GM21717 (cell line): Measurements from ENCODE around the gene RPAP2.
"Not testable (repeated sequence)": the region's sequence is repeated elsewhere in the genome, so short reads cannot be mapped to it uniquely, and the experiment has no call there.

Experiments used
- ATAC-seq: cut with Tn5 transposase; IDR thresholded peaks from one replicate; pipeline ENCODE4 v1.9.1; 2021; ENCODE audit warnings: mild to moderate bottlenecking, moderate library complexity; ENCODE audit not compliant: unreplicated experiment

The RPAP2 gene

GRCh38 chr1:92323473-92324453 lies 24.9 kb downstream of the RPAP2 start:
- ATAC-seq = no peak

- no peak for ATAC-seq
These were observed 25.9 kb downstream of the RPAP2 start for GRCh38 chr1:92324784-92325183.

- no peak for ATAC-seq
These were observed 27.8 kb downstream of the RPAP2 start for GRCh38 chr1:92326681-92327080.

- ATAC-seq = no peak
These were observed 28.9 kb downstream of the RPAP2 start for GRCh38 chr1:92327794-92328193.

- no peak for ATAC-seq
These were observed 30.7 kb downstream of the RPAP2 start for GRCh38 chr1:92329347-92330129.

GRCh38 chr1:92333668-92334067 lies 34.8 kb downstream of the RPAP2 start:
- ATAC-seq = no peak

GRCh38 chr1:92340154-92340553 lies 41.3 kb downstream of the RPAP2 start:
- no peak for ATAC-seq

- ATAC-seq = no peak
These were observed 43.5 kb downstream of the RPAP2 start for GRCh38 chr1:92342401-92342800.

- ATAC-seq = no peak
These were observed 44.2 kb downstream of the RPAP2 start for GRCh38 chr1:92343061-92343460.

GRCh38 chr1:92346866-92347640 lies 48.2 kb downstream of the RPAP2 start:
- no peak for ATAC-seq

- ATAC-seq = no peak
These were observed 54.0 kb downstream of the RPAP2 start for GRCh38 chr1:92352856-92353255.

GRCh38 chr1:92354259-92354658 lies 55.4 kb downstream of the RPAP2 start:
- no peak for ATAC-seq

GRCh38 chr1:92356956-92357355 lies 58.1 kb downstream of the RPAP2 start:
- ATAC-seq = no peak

- ATAC-seq = not testable (repeated sequence)
These were observed 60.5 kb downstream of the RPAP2 start for GRCh38 chr1:92359382-92359781.

GRCh38 chr1:92359986-92360385 lies 61.1 kb downstream of the RPAP2 start:
- ATAC-seq = no peak

- ATAC-seq = no peak
These were observed 64.1 kb downstream of the RPAP2 start for GRCh38 chr1:92362970-92363369.

- ATAC-seq = no peak
These were observed 64.5 kb downstream of the RPAP2 start for GRCh38 chr1:92363401-92363800.

GRCh38 chr1:92365378-92366039 lies 66.7 kb downstream of the RPAP2 start:
- no peak for ATAC-seq

GRCh38 chr1:92366040-92366395 lies 67.2 kb downstream of the RPAP2 start:
- no peak for ATAC-seq

- ATAC-seq = no peak
These were observed 68.6 kb downstream of the RPAP2 start for GRCh38 chr1:92367496-92367895.

- ATAC-seq = no peak
These were observed 73.3 kb downstream of the RPAP2 start for GRCh38 chr1:92372164-92372563.
